ENCODE data around the gene GAPDHS.

DNA sequence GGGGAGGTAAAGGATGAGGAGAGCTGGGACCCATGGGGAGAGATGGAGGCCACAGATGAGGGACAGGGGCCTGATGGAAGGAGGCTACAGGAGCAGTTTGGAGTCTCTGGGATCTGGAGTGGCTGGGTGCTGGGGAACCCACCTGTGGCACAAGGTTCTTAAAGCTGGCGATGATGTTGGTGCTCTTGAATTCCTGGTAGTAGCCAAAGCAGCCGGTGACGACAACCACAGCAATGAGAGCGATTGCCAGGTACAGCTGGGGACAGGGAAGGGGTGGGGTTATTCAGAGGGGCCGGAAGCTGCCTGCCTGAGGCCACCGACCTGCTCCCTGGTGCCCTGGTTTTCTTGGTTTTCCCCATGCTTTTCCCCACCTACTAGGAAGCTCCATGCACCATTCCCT lies 27.4 kb downstream of the GAPDHS start:
- TF ChIP-seq, protein P1, sequence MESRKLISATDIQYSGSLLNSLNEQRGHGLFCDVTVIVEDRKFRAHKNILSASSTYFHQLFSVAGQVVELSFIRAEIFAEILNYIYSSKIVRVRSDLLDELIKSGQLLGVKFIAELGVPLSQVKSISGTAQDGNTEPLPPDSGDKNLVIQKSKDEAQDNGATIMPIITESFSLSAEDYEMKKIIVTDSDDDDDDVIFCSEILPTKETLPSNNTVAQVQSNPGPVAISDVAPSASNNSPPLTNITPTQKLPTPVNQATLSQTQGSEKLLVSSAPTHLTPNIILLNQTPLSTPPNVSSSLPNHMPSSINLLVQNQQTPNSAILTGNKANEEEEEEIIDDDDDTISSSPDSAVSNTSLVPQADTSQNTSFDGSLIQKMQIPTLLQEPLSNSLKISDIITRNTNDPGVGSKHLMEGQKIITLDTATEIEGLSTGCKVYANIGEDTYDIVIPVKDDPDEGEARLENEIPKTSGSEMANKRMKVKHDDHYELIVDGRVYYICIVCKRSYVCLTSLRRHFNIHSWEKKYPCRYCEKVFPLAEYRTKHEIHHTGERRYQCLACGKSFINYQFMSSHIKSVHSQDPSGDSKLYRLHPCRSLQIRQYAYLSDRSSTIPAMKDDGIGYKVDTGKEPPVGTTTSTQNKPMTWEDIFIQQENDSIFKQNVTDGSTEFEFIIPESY (IDR thresholded peaks at IDR 0.05): no peak
- TF ChIP-seq, protein P2, sequence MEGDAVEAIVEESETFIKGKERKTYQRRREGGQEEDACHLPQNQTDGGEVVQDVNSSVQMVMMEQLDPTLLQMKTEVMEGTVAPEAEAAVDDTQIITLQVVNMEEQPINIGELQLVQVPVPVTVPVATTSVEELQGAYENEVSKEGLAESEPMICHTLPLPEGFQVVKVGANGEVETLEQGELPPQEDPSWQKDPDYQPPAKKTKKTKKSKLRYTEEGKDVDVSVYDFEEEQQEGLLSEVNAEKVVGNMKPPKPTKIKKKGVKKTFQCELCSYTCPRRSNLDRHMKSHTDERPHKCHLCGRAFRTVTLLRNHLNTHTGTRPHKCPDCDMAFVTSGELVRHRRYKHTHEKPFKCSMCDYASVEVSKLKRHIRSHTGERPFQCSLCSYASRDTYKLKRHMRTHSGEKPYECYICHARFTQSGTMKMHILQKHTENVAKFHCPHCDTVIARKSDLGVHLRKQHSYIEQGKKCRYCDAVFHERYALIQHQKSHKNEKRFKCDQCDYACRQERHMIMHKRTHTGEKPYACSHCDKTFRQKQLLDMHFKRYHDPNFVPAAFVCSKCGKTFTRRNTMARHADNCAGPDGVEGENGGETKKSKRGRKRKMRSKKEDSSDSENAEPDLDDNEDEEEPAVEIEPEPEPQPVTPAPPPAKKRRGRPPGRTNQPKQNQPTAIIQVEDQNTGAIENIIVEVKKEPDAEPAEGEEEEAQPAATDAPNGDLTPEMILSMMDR (IDR thresholded peaks at IDR 0.05; ENCODE audit: low read depth, low read length, missing input control): no peak
- TF ChIP-seq YY1 (IDR thresholded peaks at IDR 0.05) (no peak), RXRA (IDR thresholded peaks at IDR 0.05) (no peak)
- TF ChIP-seq, protein P3, sequence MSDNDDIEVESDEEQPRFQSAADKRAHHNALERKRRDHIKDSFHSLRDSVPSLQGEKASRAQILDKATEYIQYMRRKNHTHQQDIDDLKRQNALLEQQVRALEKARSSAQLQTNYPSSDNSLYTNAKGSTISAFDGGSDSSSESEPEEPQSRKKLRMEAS (IDR thresholded peaks at IDR 0.05): no peak
- TF ChIP-seq, protein P4, sequence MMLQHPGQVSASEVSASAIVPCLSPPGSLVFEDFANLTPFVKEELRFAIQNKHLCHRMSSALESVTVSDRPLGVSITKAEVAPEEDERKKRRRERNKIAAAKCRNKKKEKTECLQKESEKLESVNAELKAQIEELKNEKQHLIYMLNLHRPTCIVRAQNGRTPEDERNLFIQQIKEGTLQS (IDR thresholded peaks at IDR 0.05): no peak

Measured in liver (tissue), 3 donors.